WTC11 (cell line): ENCODE data around the gene NOL9. TPM values are rescaled to one million over a fixed set of nuclear protein-coding genes. Genes with fewer than 3 reads are reported as not detected.

Experiments
- ATAC-seq: fragments of 200-7000 bp; cut with Tn5 transposase; 2 replicates; pipeline ENCODE4 v1.10.0; 2021; ENCODE audit warnings: mild to moderate bottlenecking, moderate library complexity
- CTCF ChIA-PET: fragments of 300-600 bp; sonication (Branson Sonifier 250); formaldehyde crosslinking; loops from one replicate; lab custom pipeline; 2021; ENCODE audit warnings: antibody characterized with exemption; lab: Charles Lee
- POLR2A ChIA-PET: fragments of 350-600 bp; sonication (Branson Sonifier 250); formaldehyde crosslinking; loops from one replicate; lab custom pipeline; 2021; ENCODE audit warnings: antibody characterized with exemption; lab: Charles Lee
- DNase-seq: peaks from one replicate; pipeline ENCODE4 v3.0.0; 2021; ENCODE audit warnings: low spot score
- H3K27ac Mint-ChIP-seq: 2 replicates; pipeline ENCODE4 v1.8.0; 2021; ENCODE audit warnings: mixed read lengths
- H3K27me3 Mint-ChIP-seq: 2 replicates; pipeline ENCODE4 v1.8.0; 2021; ENCODE audit warnings: low read depth, mild to moderate bottlenecking, moderate library complexity, mixed read lengths
- H3K36me3 Mint-ChIP-seq: 2 replicates; pipeline ENCODE4 v1.8.0; 2021; ENCODE audit warnings: mixed read lengths
- H3K4me1 Mint-ChIP-seq: 2 replicates; pipeline ENCODE4 v1.8.0; 2022; ENCODE audit warnings: mixed read lengths
- H3K4me3 Mint-ChIP-seq: 2 replicates; pipeline ENCODE4 v1.8.0; 2021; ENCODE audit warnings: mild to moderate bottlenecking, moderate library complexity, mixed read lengths
- H3K9me3 Mint-ChIP-seq: 2 replicates; pipeline ENCODE4 v1.8.0; 2021; ENCODE audit warnings: mixed read lengths
- AFF4 ChIP-seq: sonication (generic); formaldehyde crosslinking; IDR thresholded peaks from 2 replicates; pipeline ENCODE4 v1.8.1; 2023; ENCODE audit warnings: mild to moderate bottlenecking, missing genetic modification reagents, borderline replicate concordance
- AR ChIP-seq: fragments of 250-450 bp; sonication (Bioruptor Pico); IDR thresholded peaks from 2 replicates; pipeline ENCODE4 v1.9.0; 2021; ENCODE audit warnings: mild to moderate bottlenecking
- CREM ChIP-seq: sonication (generic); formaldehyde crosslinking; IDR thresholded peaks from 2 replicates; pipeline ENCODE4 v1.8.1; 2022; ENCODE audit warnings: mild to moderate bottlenecking, missing genetic modification reagents, moderate library complexity
- ELF4 ChIP-seq: sonication (generic); formaldehyde crosslinking; IDR thresholded peaks from 2 replicates; pipeline ENCODE4 v1.8.1; 2022; ENCODE audit warnings: low read depth, mild to moderate bottlenecking, moderate library complexity, missing genetic modification reagents
- JAZF1 ChIP-seq: fragments of 250-450 bp; sonication (Bioruptor Pico); IDR thresholded peaks from 2 replicates; pipeline ENCODE4 v1.9.0; 2021; ENCODE audit warnings: moderate library complexity, mild to moderate bottlenecking, inconsistent platforms
- KAT7 ChIP-seq: sonication (generic); formaldehyde crosslinking; IDR thresholded peaks from 2 replicates; pipeline ENCODE4 v1.8.1; 2023; ENCODE audit warnings: missing genetic modification reagents, mild to moderate bottlenecking, borderline replicate concordance
- NFYB ChIP-seq: sonication (generic); formaldehyde crosslinking; conservative IDR thresholded peaks from 2 replicates; pipeline ENCODE4 v1.8.0; 2022; ENCODE audit warnings: low read depth, missing genetic modification reagents
- NR1H2 ChIP-seq: sonication (generic); formaldehyde crosslinking; IDR thresholded peaks from 2 replicates; pipeline ENCODE4 v1.9.0; 2021; ENCODE audit warnings: mild to moderate bottlenecking, moderate library complexity, missing genetic modification reagents
- NR2C2 ChIP-seq: sonication (generic); formaldehyde crosslinking; IDR thresholded peaks from 2 replicates; pipeline ENCODE4 v1.8.0; 2022; ENCODE audit warnings: mild to moderate bottlenecking, missing genetic modification reagents
- PRRX2 ChIP-seq: fragments of 250-450 bp; sonication (Bioruptor Pico); IDR thresholded peaks from 2 replicates; pipeline ENCODE4 v1.8.0; 2021; ENCODE audit warnings: mild to moderate bottlenecking
- SMAD4 ChIP-seq: sonication (generic); formaldehyde crosslinking; IDR thresholded peaks from 2 replicates; pipeline ENCODE4 v1.8.0; 2022; ENCODE audit warnings: mild to moderate bottlenecking, missing genetic modification reagents
- ZNF121 ChIP-seq: sonication (generic); formaldehyde crosslinking; IDR thresholded peaks from 2 replicates; pipeline ENCODE4 v1.8.0; 2023; ENCODE audit warnings: missing genetic modification reagents
- ZNF219 ChIP-seq: sonication (generic); formaldehyde crosslinking; IDR thresholded peaks from 2 replicates; pipeline ENCODE4 v1.8.0; 2023; ENCODE audit warnings: missing genetic modification reagents, mild to moderate bottlenecking, borderline replicate concordance
- ZNF232 ChIP-seq: sonication (generic); formaldehyde crosslinking; IDR thresholded peaks from 2 replicates; pipeline ENCODE4 v1.8.0; 2022; ENCODE audit warnings: mild to moderate bottlenecking, missing genetic modification reagents
- ZNF263 ChIP-seq: sonication (generic); formaldehyde crosslinking; IDR thresholded peaks from 2 replicates; pipeline ENCODE4 v1.8.1; 2022; ENCODE audit warnings: low read depth, mild to moderate bottlenecking, moderate library complexity, missing genetic modification reagents
- ZNF396 ChIP-seq: fragments of 250-450 bp; sonication (Bioruptor Pico); IDR thresholded peaks from 2 replicates; pipeline ENCODE4 v1.8.0; 2021; ENCODE audit warnings: mild to moderate bottlenecking, moderate library complexity, borderline replicate concordance
- ZNF671 ChIP-seq: fragments of 250-450 bp; sonication (Bioruptor Pico); IDR thresholded peaks from 2 replicates; pipeline ENCODE4 v1.8.0; 2021; ENCODE audit warnings: mild to moderate bottlenecking
- total RNA-seq: library from RNA; stranded (reverse); gene quantifications from 3 replicates; pipeline ENCODE4 v1.2.3, GENCODE V29; 2021
- TF ChIP-seq, protein P1 (sequence below): fragments of 250-450 bp; sonication (Bioruptor Pico); IDR thresholded peaks from 2 replicates; pipeline ENCODE4 v1.9.0; 2021; ENCODE audit warnings: mild to moderate bottlenecking
- TF ChIP-seq, protein P2 (sequence below): sonication (generic); formaldehyde crosslinking; IDR thresholded peaks from 2 replicates; pipeline ENCODE4 v1.8.1; 2023; ENCODE audit warnings: mild to moderate bottlenecking, missing genetic modification reagents, moderate library complexity
- TF ChIP-seq, protein P3 (sequence below): fragments of 250-450 bp; sonication (Bioruptor Pico); IDR thresholded peaks from 2 replicates; pipeline ENCODE4 v2.1.2; 2022; ENCODE audit warnings: mild to moderate bottlenecking, moderate library complexity
- TF ChIP-seq, protein P4 (sequence below): fragments of 250-450 bp; sonication (Bioruptor Pico); IDR thresholded peaks from 2 replicates; pipeline ENCODE4 v1.9.0; 2021; ENCODE audit warnings: mild to moderate bottlenecking, borderline replicate concordance

NOL9 gene
- total RNA-seq, 1 experiment from 2014 or later: 37.4 TPM

- TF ChIP-seq, protein P1, sequence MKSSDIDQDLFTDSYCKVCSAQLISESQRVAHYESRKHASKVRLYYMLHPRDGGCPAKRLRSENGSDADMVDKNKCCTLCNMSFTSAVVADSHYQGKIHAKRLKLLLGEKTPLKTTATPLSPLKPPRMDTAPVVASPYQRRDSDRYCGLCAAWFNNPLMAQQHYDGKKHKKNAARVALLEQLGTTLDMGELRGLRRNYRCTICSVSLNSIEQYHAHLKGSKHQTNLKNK: no peak
- TF ChIP-seq ZNF121 (CRISPR knock-in tag): no peak
- TF ChIP-seq NFYB: no peak
- TF ChIP-seq ZNF671 (CRISPR knock-in tag): no peak
- TF ChIP-seq CREM (CRISPR knock-in tag): no peak
- no peak for TF ChIP-seq PRRX2
- TF ChIP-seq, protein P2, sequence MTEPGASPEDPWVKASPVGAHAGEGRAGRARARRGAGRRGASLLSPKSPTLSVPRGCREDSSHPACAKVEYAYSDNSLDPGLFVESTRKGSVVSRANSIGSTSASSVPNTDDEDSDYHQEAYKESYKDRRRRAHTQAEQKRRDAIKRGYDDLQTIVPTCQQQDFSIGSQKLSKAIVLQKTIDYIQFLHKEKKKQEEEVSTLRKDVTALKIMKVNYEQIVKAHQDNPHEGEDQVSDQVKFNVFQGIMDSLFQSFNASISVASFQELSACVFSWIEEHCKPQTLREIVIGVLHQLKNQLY: no peak
- TF ChIP-seq AR: no peak
- TF ChIP-seq SMAD4 (CRISPR knock-in tag): no peak
- TF ChIP-seq NR2C2 (CRISPR knock-in tag): no peak
- TF ChIP-seq JAZF1: no peak
- no peak for TF ChIP-seq ZNF232 (CRISPR knock-in tag)
- no peak for TF ChIP-seq AFF4 (CRISPR knock-in tag)
- TF ChIP-seq, protein P3, sequence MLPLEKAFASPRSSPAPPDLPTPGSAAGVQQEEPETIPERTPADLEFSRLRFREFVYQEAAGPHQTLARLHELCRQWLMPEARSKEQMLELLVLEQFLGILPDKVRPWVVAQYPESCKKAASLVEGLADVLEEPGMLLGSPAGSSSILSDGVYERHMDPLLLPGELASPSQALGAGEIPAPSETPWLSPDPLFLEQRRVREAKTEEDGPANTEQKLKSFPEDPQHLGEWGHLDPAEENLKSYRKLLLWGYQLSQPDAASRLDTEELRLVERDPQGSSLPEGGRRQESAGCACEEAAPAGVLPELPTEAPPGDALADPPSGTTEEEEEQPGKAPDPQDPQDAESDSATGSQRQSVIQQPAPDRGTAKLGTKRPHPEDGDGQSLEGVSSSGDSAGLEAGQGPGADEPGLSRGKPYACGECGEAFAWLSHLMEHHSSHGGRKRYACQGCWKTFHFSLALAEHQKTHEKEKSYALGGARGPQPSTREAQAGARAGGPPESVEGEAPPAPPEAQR (CRISPR knock-in tag): no peak
- Mint-ChIP-seq H3K27ac (no peak overlapping the region), H3K9me3 (no peaks in the 10 kb centered on the region), H3K4me1 (no peaks in the 10 kb centered on the region), H3K27me3 (no peaks in the 10 kb centered on the region), H3K36me3 (peaks cover 30% of the 10 kb centered on the region), H3K4me3 (no peak overlapping the region)
- ChIA-PET POLR2A (no interaction called here), CTCF (interaction anchor here (1.2 kb wide), 1 partner anchor 43 kb away, joined by 4 read pairs; no protein-coding TSS in a partner anchor)
- no peak for DNase-seq
- ATAC-seq: no peak
These were observed 37.3 kb upstream of the NOL9 start for GRCh38 chr1:6591644-6592043.

DNA sequence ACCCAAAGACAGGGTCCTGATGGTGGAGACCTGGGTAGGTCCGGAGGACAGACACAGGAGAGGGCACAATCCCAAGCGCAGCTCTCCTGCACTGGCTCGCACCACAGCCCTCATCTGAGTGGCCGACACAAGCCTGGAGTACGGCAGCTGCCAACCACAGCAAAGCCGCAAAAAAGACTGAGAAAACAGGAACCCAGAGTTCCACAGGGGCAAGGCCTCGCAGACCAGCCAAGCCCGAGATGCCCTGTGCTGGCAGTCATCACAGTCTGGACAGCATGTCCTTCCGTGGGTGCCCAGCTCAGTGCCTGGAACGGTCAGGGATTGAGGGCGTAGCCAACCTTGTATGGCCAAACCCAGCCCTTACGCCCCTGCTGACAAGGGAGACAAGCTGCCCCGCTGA lies 36.9 kb upstream of the NOL9 start:
- Mint-ChIP-seq H3K27ac (no peak overlapping the region), H3K4me3 (no peak overlapping the region), H3K36me3 (peaks cover 26% of the 10 kb centered on the region), H3K4me1 (no peaks in the 10 kb centered on the region), H3K27me3 (no peaks in the 10 kb centered on the region), H3K9me3 (no peaks in the 10 kb centered on the region)
- POLR2A ChIA-PET: no interaction called here
- DNase-seq (no peak), ATAC-seq (no peak)
- CTCF ChIA-PET: interaction anchor here (1.2 kb wide), 1 partner anchor 44 kb away, joined by 4 read pairs; no protein-coding TSS in a partner anchor
- TF ChIP-seq ZNF263 (no peak), SMAD4 (CRISPR knock-in tag) (no peak), KAT7 (CRISPR knock-in tag) (no peak), ZNF219 (no peak), NR1H2 (no peak), ELF4 (CRISPR knock-in tag) (no peak), ZNF396 (CRISPR knock-in tag) (no peak), JAZF1 (no peak)
- TF ChIP-seq, protein P4, sequence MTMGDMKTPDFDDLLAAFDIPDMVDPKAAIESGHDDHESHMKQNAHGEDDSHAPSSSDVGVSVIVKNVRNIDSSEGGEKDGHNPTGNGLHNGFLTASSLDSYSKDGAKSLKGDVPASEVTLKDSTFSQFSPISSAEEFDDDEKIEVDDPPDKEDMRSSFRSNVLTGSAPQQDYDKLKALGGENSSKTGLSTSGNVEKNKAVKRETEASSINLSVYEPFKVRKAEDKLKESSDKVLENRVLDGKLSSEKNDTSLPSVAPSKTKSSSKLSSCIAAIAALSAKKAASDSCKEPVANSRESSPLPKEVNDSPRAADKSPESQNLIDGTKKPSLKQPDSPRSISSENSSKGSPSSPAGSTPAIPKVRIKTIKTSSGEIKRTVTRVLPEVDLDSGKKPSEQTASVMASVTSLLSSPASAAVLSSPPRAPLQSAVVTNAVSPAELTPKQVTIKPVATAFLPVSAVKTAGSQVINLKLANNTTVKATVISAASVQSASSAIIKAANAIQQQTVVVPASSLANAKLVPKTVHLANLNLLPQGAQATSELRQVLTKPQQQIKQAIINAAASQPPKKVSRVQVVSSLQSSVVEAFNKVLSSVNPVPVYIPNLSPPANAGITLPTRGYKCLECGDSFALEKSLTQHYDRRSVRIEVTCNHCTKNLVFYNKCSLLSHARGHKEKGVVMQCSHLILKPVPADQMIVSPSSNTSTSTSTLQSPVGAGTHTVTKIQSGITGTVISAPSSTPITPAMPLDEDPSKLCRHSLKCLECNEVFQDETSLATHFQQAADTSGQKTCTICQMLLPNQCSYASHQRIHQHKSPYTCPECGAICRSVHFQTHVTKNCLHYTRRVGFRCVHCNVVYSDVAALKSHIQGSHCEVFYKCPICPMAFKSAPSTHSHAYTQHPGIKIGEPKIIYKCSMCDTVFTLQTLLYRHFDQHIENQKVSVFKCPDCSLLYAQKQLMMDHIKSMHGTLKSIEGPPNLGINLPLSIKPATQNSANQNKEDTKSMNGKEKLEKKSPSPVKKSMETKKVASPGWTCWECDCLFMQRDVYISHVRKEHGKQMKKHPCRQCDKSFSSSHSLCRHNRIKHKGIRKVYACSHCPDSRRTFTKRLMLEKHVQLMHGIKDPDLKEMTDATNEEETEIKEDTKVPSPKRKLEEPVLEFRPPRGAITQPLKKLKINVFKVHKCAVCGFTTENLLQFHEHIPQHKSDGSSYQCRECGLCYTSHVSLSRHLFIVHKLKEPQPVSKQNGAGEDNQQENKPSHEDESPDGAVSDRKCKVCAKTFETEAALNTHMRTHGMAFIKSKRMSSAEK (CRISPR knock-in tag): no peak
